MV-4-11 (cell line): ENCODE results near the gene RUSF1.
"Not testable (repeated sequence)": the region's sequence is repeated elsewhere in the genome, so short reads cannot be mapped to it uniquely, and the experiment has no call there.

ENCODE experiments used
- DNase-seq: peaks from one replicate; lab custom pipeline; 2025; lab: John Stamatoyannopoulos, UW

RUSF1 gene

DNA sequence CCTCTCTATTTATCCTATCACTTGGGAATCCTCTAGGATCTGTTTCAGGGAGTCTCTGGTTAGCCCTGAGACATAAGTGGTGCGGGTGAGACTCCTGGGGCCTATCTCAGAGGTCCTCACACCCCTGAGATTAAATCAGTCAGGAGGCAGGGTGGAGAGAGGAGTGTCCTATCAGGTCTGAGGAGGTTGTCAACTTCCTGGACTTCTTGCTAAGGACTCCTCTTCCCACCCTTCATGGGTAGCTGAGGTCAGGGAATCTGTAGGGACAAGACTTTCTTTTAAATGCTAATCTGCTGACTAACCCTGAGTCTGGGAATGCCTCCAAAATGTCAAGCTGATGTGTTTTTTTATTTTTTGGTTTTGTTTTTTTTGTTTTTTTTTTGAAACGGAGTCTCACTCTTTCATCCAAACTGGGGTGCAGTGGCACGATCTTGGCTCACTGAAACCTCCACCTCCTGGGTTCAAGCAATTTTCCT is 55.5 kb downstream of the RUSF1 start:
- DNase-seq = no peak

DNA sequence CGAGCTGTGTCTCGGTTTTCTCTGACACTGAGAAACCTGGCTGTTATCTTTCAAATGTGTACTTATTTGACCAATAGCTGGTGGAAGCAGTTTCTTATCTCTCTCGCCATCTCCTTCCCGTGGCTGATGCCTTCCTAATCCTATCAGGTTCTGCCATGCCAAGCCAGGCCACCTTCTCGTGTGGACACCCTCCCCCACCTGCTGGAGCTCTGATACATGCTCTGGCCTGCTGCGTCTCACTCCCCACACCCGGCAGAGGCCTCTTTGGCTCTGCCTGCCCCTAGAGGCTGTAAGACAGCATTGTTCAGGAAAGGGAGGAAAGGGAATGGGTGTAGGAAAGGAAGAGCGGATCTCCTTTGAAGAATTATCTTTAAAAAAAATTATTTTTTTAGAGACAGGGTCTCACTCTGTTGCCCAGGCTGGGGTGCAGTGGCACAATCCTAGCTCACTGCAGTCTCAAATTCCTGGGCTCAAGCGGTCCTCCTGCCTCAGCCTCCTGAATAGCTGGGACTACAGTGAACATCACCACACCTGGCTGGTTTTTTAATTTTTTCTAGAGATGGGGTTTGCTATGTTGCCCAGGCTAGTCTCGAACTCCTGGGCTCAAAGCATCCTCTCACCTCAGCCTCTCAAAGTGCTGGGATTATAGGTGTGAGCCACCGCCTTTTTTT is 56.4 kb downstream of the RUSF1 start:
- DNase-seq = peak; percentile 51

- DNase-seq = no peak
These were observed 57.0 kb downstream of the RUSF1 start for GRCh38 chr16:31451201-31451600.

GRCh38 chr16:31445931-31446330 is 62.3 kb downstream of the RUSF1 start:
- not testable (repeated sequence) for DNase-seq

GRCh38 chr16:31441956-31442355 is 66.2 kb downstream of the RUSF1 start:
- no peak for DNase-seq

GRCh38 chr16:31440516-31441184 is 67.5 kb downstream of the RUSF1 start:
- no peak for DNase-seq

DNA sequence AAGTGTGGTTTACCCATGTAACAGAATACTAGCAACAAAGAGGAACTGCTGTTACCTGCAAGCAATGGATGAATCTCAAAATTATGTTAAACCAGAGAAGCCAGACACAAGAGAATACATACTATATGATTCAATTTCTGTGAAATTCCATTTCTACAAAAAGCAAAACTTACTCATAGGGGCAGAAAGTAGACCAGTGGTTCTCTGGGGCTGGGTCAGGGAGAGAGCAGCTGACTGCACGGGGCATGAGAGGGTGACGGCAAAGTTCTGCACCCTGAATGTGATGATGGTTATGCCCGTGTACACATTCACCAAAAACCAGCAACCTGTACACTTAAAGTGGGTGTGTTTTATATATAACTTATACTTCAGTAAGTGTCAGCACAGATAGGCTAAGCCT is 68.7 kb downstream of the RUSF1 start:
- DNase-seq = no peak
